RPMI7951 (cell line): ENCODE data around the gene SYNM. TPM values are rescaled to one million over a fixed set of nuclear protein-coding genes. Genes with fewer than 3 reads are reported as not detected.

Source experiments
- DNase-seq: peaks from one replicate; pipeline ENCODE4 v3.0.0-alpha.2; 2012; ENCODE audit warnings: low read depth
- total RNA-seq: library from RNA; depleted of rRNA; stranded (reverse); fragments of >200 nt; shearing (Covaris generic); gene quantifications from 2 replicates; pipeline ENCODE4 v1.2.3, GENCODE V29; 2014; rRNA removed

SYNM gene
- total RNA-seq, 1 experiment from 2014 or later, result 6.6 TPM

- no peak for DNase-seq
Measured at GRCh38 chr15:99167201-99167600, 62.3 kb downstream of the SYNM start.

GRCh38 chr15:99167640-99168039 is 62.8 kb downstream of the SYNM start:
- DNase-seq, result peak; percentile 40

GRCh38 chr15:99168601-99169580 is 64.0 kb downstream of the SYNM start:
- no peak for DNase-seq

- DNase-seq, result peak; percentile 55
Measured at GRCh38 chr15:99169769-99170311, 65.0 kb downstream of the SYNM start.

- no peak for DNase-seq
Measured at GRCh38 chr15:99170476-99171065, 65.7 kb downstream of the SYNM start.

GRCh38 chr15:99172171-99172570 is 67.3 kb downstream of the SYNM start:
- no peak for DNase-seq

GRCh38 chr15:99172989-99173388 is 68.1 kb downstream of the SYNM start:
- no peak for DNase-seq

- DNase-seq, result no peak
Measured at GRCh38 chr15:99174567-99175395, 69.9 kb downstream of the SYNM start.

- DNase-seq, result no peak
Measured at GRCh38 chr15:99176757-99177156, 71.9 kb downstream of the SYNM start.

- DNase-seq, result no peak
Measured at GRCh38 chr15:99177679-99178078, 72.8 kb downstream of the SYNM start.

- no peak for DNase-seq
Measured at GRCh38 chr15:99180086-99180963, 75.4 kb downstream of the SYNM start.

- no peak for DNase-seq
Measured at GRCh38 chr15:99180964-99181306, 76.1 kb downstream of the SYNM start.

- DNase-seq, result no peak
Measured at GRCh38 chr15:99181545-99181971, 76.7 kb downstream of the SYNM start.

GRCh38 chr15:99182791-99183190 is 77.9 kb downstream of the SYNM start:
- no peak for DNase-seq

Other genes with a start within 250 kb of the SYNM start
- not detected in 2 replicates for gene PGPEP1L, start 97.3 kb upstream of the SYNM start, total RNA-seq
- 37.0 and 38.3 TPM in 2 replicates for gene TTC23, start 144.5 kb downstream of the SYNM start, total RNA-seq
- 32.9 and 41.8 TPM in 2 replicates for gene LRRC28, start 146.4 kb downstream of the SYNM start, total RNA-seq